ENCODE measurements around the gene LEP. TPM values are rescaled to one million over a fixed set of nuclear protein-coding genes. Genes with fewer than 3 reads are reported as not detected.
"Not testable (repeated sequence)": the region's sequence is repeated elsewhere in the genome, so short reads cannot be mapped to it uniquely, and the experiment has no call there.

Gene LEP
- total and polyA plus RNA-seq, 2 of the 8 experiments (the other 6 are each of a cell fraction or from before 2014, with no cell fraction given): not detected

GRCh38 chr7:128298004-128298403, 56.9 kb downstream of the LEP start:
- not testable (repeated sequence) for H3K4me2 ChIP-seq (ENCODE audit: insufficient read depth in 1 of 2, low read depth in 2 of 2, low read length in 2 of 2); H3K9me3 ChIP-seq (ENCODE audit: insufficient read depth in 2 of 2, low read depth in 1 of 2, low read length in 1 of 2); H3K23ac ChIP-seq (ENCODE audit: insufficient read length); FAIRE-seq; DNase-seq (ENCODE audit: low read depth in 1 of 2, low spot score in 2 of 2); H2AFZ ChIP-seq (ENCODE audit: low read length); H3K4ac ChIP-seq (replicated peaks; ENCODE audit: insufficient read length, low read depth, low read length); H2BK20ac ChIP-seq (ENCODE audit: low read length); H3K4me3 ChIP-seq (ENCODE audit: extremely low read depth in 1 of 4, insufficient read depth in 2 of 4, low read depth in 3 of 4, low read length in 4 of 4); H3K27ac ChIP-seq (ENCODE audit: low read depth, low read length); H2BK12ac ChIP-seq (ENCODE audit: low read depth, low read length); H3K14ac ChIP-seq (ENCODE audit: insufficient read length); H4K20me1 ChIP-seq (replicated peaks in 1 of 2; ENCODE audit: control insufficient read depth in 1 of 2, insufficient read depth in 2 of 2, low read length in 2 of 2); H2BK5ac ChIP-seq (ENCODE audit: low read depth, low read length); H3K18ac ChIP-seq (ENCODE audit: extremely low read depth, low read length); H3K79me2 ChIP-seq (ENCODE audit: control insufficient read depth in 1 of 2, insufficient read depth in 2 of 2, low read length in 2 of 2); H3K9ac ChIP-seq (replicated peaks in 1 of 4; ENCODE audit: extremely low read depth in 1 of 4, low read depth in 3 of 4, low read length in 3 of 4); H4K91ac ChIP-seq (replicated peaks; ENCODE audit: insufficient read length, low read length); H2BK120ac ChIP-seq (replicated peaks; ENCODE audit: low read depth, low read length); H2AK5ac ChIP-seq (ENCODE audit: low read depth, low read length); H4K5ac ChIP-seq (ENCODE audit: insufficient read length, low read depth, low read length); H3K79me1 ChIP-seq (ENCODE audit: low read depth, low read length); H3K23me2 ChIP-seq (ENCODE audit: low read depth, low read length); H4K8ac ChIP-seq (ENCODE audit: extremely low read depth, insufficient read depth, low read length); H3K56ac ChIP-seq (replicated peaks; ENCODE audit: insufficient read length, low read depth, low read length); H3K36me3 ChIP-seq (ENCODE audit: control insufficient read depth in 2 of 4, insufficient read depth in 4 of 4, low read length in 3 of 4); H2BK15ac ChIP-seq (ENCODE audit: low read length); H3K27me3 ChIP-seq (replicated peaks in 1 of 4; ENCODE audit: control insufficient read depth in 3 of 4, extremely low read depth in 1 of 4, insufficient read depth in 3 of 4, low read length in 3 of 4)
- H3K4me1 ChIP-seq (replicated peaks in 1 of 4; ENCODE audit: control insufficient read depth in 3 of 4, insufficient read depth in 4 of 4, low read length in 3 of 4): peaks cover 9 to 22% (median 16%) of the 10 kb centered on the region in 4 experiments
- POLR2A ChIA-PET (ENCODE audit: partially characterized antibody): interaction anchor here (5.8 kb wide), 1 partner anchor 26 kb away, joined by 25 read pairs; no protein-coding TSS in a partner anchor
- CTCF ChIA-PET (ENCODE audit: partially characterized antibody): interaction anchor here (0.8 kb wide), 1 partner anchor 24 kb away, joined by 3 read pairs; no protein-coding TSS in a partner anchor
- WGBS, 2 experiments (ENCODE audit: extremely low coverage in 1 of 2, insufficient coverage in 1 of 2, insufficient read length in 1 of 2, insufficient replicate concordance in 2 of 2, low coverage in 1 of 2, low lambda C conversion rate in 2 of 2, missing lambda C conversion rate in 1 of 2): 84% methylated on average over 5 of the region's 7 CpGs; no CpG with 5 or more reads in 1 of the 2 experiments
